BE2C (cell line): ENCODE data around the gene ADSS1.

Experiments used
- DNase-seq: peaks from one replicate; pipeline ENCODE4 v3.0.0-alpha.2; 2020
- H3K27me3 ChIP-seq: fragments of 250-450 bp; sonication (Bioruptor Pico); 2 replicates; pipeline ENCODE4 v1.5.1; 2020; ENCODE audit warnings: mild to moderate bottlenecking
- H3K36me3 ChIP-seq: fragments of 250-450 bp; sonication (Bioruptor Pico); 2 replicates; pipeline ENCODE4 v1.5.1; 2020; ENCODE audit warnings: mild to moderate bottlenecking
- H3K4me1 ChIP-seq: fragments of 250-450 bp; sonication (Bioruptor Pico); 2 replicates; pipeline ENCODE4 v1.5.1; 2020
- H3K4me3 ChIP-seq: 2 replicates; pipeline ENCODE4 v1.5.1; 2011; ENCODE audit warnings: low read depth, low read length
- H3K9me3 ChIP-seq: fragments of 250-450 bp; sonication (Bioruptor Pico); 2 replicates; pipeline ENCODE4 v1.5.1; 2020
- CTCF ChIP-seq: IDR thresholded peaks from 2 replicates; pipeline ENCODE4 v1.5.1; 2012; ENCODE audit warnings: mild to moderate bottlenecking, low read depth, low read length

Gene ADSS1

GRCh38 chr14:104701383-104702076 lies 22.5 kb upstream of the ADSS1 start:
- no peak for DNase-seq
- Histone ChIP-seq H3K4me1 (no peaks in the 10 kb centered on the region), H3K27me3 (no peaks in the 10 kb centered on the region), H3K9me3 (no peaks in the 10 kb centered on the region), H3K36me3 (peaks cover 31% of the 10 kb centered on the region), H3K4me3 (no peak overlapping the region)
- TF ChIP-seq CTCF = no peak

GRCh38 chr14:104702106-104702505 lies 21.9 kb upstream of the ADSS1 start:
- Histone ChIP-seq H3K4me1 (peaks cover 2% of the 10 kb centered on the region; the same call in 1 of the 2 replicates), H3K9me3 (no peaks in the 10 kb centered on the region), H3K4me3 (no peak overlapping the region), H3K36me3 (peaks cover 28% of the 10 kb centered on the region), H3K27me3 (no peaks in the 10 kb centered on the region)
- DNase-seq = no peak
- TF ChIP-seq CTCF = no peak

DNA sequence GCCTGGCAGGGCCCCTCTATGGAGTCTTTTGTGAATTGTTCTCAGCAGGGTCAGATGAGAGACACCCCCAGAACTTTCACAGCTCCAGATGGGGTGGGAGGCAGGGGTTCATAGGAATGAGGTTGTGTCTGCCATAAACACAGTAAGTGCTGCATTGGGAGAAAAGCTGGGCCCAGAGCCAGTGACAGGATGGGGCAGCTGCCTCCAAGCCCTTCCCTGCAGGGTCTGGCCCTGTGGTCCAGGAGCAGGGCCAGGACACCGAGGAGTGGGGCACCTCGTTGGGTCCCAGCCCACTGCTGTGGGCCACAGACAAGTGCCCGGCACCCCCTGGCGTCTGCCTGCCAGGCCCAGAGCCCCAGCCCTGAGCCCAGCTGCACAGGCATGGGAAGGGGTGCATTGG lies 21.4 kb upstream of the ADSS1 start:
- no peak for TF ChIP-seq CTCF
- H3K4me1 ChIP-seq = peaks cover 3% of the 10 kb centered on the region; the same call in 1 of the 2 replicates
- no peak for DNase-seq
- H3K9me3 ChIP-seq = no peaks in the 10 kb centered on the region
- H3K36me3 ChIP-seq = peaks cover 28% of the 10 kb centered on the region
- no peak overlapping the region for H3K4me3 ChIP-seq
- no peaks in the 10 kb centered on the region for H3K27me3 ChIP-seq

DNA sequence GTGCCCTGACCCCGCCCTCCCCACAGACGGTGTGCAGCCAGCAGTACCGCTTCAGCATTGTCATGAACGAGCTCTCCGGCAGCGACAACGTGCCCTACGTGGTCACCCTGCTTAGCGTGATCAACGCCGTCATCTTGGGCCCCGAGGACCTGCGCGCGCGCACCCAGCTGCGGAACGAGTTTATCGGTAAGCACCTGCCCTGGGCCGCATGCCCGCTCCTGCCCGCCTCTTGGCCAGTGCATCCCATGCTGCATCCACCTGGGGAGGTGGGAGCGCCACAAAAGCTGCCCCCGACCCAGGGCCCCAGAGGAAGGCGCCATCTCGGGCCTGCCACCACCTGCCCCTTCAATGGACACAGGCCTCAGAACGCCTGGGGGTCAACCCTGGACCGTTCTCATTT lies 20.8 kb upstream of the ADSS1 start:
- Histone ChIP-seq H3K9me3 (no peaks in the 10 kb centered on the region), H3K4me1 (peaks cover 3% of the 10 kb centered on the region), H3K27me3 (no peaks in the 10 kb centered on the region), H3K36me3 (peaks cover 28% of the 10 kb centered on the region), H3K4me3 (no peak overlapping the region)
- no peak for DNase-seq
- no peak for TF ChIP-seq CTCF

- Histone ChIP-seq H3K4me1 (peaks cover 3% of the 10 kb centered on the region), H3K27me3 (no peaks in the 10 kb centered on the region), H3K4me3 (no peak overlapping the region), H3K36me3 (peaks cover 28% of the 10 kb centered on the region), H3K9me3 (no peaks in the 10 kb centered on the region)
- TF ChIP-seq CTCF = no peak
- no peak for DNase-seq
These were observed 19.8 kb upstream of the ADSS1 start for GRCh38 chr14:104704252-104704651.

- no peaks in the 10 kb centered on the region for H3K9me3 ChIP-seq
- peaks cover 3% of the 10 kb centered on the region for H3K4me1 ChIP-seq
- no peak for TF ChIP-seq CTCF
- no peaks in the 10 kb centered on the region for H3K27me3 ChIP-seq
- H3K36me3 ChIP-seq = peaks cover 28% of the 10 kb centered on the region
- no peak overlapping the region for H3K4me3 ChIP-seq
- no peak for DNase-seq
These were observed 18.5 kb upstream of the ADSS1 start for GRCh38 chr14:104705340-104706047.
